ENCODE measurements around the gene CHAT.
A peak's percentile ranks its signal among the peaks of the same experiment; 100 is the strongest.
"Not testable (repeated sequence)": the region's sequence is repeated elsewhere in the genome, so short reads cannot be mapped to it uniquely, and the experiment has no call there.

Gene CHAT

GRCh38 chr10:49654036-49654693, 40.3 kb downstream of the CHAT start:
- DNase-seq = no peak

GRCh38 chr10:49655099-49655498, 41.3 kb downstream of the CHAT start:
- DNase-seq = no peak

DNA sequence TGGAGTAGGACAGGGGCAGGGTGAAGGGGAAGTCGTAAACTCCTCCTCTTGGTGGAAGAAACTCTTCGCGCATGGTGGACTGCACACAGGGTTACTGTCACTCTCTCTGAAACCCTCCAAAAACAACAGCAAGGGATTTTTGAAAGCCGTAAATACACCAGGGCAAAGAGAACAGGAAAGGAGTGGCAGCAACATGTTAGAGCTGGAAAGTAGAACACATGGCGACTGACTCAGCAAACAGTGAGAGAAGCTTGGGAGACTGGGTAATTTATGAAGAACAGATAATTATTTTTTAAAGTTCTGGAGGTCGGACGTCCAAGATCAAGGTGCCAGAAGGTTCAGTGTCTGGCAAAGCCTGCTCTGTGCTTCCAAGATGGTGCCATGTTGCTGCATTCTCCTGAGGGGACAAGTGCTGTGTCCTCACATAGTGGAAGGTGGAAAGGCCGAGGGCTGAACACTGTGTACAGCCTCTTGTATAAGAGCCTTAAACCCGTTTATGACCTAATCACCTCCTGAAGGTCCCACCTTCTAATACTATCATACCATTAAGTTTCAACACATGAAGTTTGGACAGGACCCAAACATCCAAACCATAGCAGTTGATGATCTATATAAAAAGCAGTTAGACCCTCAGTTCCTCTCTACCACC, 43.1 kb downstream of the CHAT start:
- no peak for DNase-seq

GRCh38 chr10:49657606-49658005, 43.8 kb downstream of the CHAT start:
- DNase-seq = no peak

GRCh38 chr10:49661140-49661856, 47.5 kb downstream of the CHAT start:
- DNase-seq = no peak

DNA sequence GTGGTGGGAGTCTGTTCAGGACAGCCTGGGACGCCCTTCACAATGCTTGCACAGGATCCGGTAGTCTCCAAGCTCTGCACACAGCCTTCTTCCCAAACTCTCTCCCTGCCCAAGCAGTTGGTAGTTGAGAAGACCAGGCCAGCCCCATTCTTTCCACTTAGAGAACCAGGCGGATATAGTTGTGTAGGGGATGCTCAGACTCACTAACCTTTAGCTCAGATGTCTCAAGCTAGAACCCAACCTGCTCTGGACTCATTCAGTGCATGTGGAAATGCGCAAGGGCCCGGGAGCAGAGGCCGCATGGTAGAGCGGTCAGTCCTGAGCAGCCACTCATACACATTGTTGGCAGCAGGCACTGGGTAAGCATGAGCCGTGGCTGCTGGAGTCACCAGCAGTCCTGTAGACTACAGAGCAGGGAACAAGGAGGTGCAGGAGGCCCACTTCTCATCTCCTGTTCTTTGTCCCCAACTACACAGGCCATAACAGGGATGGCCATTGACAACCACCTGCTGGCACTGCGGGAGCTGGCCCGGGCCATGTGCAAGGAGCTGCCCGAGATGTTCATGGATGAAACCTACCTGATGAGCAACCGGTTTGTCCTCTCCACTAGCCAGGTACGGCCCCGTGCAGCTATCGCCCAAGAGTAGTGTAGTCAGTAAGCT, 48.5 kb downstream of the CHAT start:
- DNase-seq = no peak

DNA sequence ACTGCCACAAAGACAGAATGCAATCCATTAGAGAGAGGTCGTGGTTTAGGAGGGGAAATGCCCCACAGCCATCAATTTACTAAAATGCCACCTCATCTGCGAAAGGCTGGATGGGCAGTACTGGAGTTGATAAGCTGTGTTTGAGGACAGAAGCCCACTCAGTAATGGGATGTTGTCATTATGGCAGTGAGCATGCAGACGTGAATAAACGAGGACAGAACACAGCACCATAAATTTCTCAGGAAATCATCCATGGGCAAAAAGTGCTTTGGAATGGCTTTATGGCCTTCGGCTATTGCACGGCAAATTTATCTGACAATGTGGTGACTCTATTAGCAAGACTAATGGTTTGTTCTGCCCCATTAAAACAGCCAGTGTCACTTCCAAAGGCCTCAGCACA, 49.8 kb downstream of the CHAT start:
- DNase-seq = no peak

GRCh38 chr10:49664006-49664841, 50.4 kb downstream of the CHAT start:
- no peak for DNase-seq

- no peak for DNase-seq
Measured at GRCh38 chr10:49664842-49665355, 51.1 kb downstream of the CHAT start.

GRCh38 chr10:49666054-49666615, 52.3 kb downstream of the CHAT start:
- DNase-seq = no peak

DNA sequence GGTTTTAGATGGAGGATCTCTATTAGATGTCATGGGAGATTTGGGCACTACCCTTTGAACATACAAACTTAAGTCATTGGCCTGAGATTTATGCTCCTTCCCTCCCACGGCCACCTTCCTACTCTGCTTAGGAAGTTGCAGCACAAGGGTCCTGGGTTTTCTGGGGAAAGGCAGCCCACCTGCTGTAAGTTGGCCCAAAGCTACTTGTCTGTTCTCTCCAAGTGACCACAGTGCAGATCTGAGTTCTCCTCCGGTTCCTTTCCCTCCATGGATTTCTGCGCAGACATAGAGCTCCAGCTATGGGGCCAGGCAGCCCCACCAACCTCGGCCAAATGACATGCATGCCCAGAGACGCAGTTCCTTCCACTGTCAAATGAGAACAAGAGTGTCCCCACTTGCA, 52.8 kb downstream of the CHAT start:
- no peak for DNase-seq

DNA sequence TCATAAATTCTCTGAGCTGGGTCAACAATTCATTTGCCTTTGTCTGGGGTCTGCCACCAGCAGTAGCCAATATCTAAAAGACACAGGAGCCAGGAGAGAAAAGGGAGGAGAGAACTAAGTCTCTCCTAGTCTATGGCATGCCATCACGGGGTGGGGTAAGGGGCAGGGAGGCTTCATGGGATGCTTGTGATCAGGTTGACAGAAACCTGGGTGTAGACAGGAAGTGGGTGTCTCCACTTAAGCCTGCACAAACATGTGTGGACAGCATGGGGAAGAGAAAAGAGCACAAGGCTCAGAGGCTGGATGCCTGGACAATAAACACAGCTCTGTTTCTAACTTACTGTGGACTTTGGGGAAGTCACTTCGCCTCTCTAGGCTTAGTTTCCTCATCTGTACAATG, 54.2 kb downstream of the CHAT start:
- DNase-seq = no peak

DNA sequence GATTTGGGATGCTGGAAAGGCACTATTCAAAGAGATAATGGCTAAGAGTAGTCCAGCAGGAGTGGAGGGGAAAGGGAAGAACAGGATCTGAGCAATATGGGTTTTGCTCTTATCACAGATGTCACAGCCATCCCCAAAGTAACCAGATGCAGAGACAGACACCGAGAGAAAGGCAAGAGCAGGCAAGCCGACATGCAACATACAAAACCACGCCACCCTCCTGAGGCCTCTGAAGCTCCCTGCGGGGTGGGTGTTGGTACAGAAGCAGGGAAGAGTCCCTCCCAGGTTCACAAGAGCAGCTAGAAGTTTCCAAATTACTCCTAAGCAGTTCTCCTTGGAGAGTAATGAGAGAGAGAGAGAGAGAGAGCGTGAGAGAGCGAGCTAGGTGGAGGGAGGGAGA, 54.8 kb downstream of the CHAT start:
- DNase-seq = no peak

GRCh38 chr10:49678827-49679479, 65.1 kb downstream of the CHAT start:
- no peak for DNase-seq

- peak; percentile 20 for DNase-seq
Measured at GRCh38 chr10:49679480-49679893, 65.7 kb downstream of the CHAT start, which contains the start of gene C10orf53. C10orf53 (plus strand) TSS chr10:49679651; CDS start chr10:49679698, 47 bp downstream.

- DNase-seq = not testable (repeated sequence)
Measured at GRCh38 chr10:49682449-49682848, 68.6 kb downstream of the CHAT start.

GRCh38 chr10:49682879-49683278, 69.0 kb downstream of the CHAT start:
- no peak for DNase-seq

GRCh38 chr10:49686651-49687050, 72.8 kb downstream of the CHAT start:
- no peak for DNase-seq

- DNase-seq = no peak
Measured at GRCh38 chr10:49688261-49688846, 74.5 kb downstream of the CHAT start.

GRCh38 chr10:49688920-49689319, 75.1 kb downstream of the CHAT start:
- no peak for DNase-seq

Data from RPMI8226 (cell line).